Karpas-422 (cell line): Measurements from ENCODE around the gene NCOR2. TPM values are rescaled to one million over a fixed set of nuclear protein-coding genes. Genes with fewer than 3 reads are reported as not detected.
A peak's percentile ranks its signal among the peaks of the same experiment; 100 is the strongest.

Experiments used
- DNase-seq: peaks from one replicate; pipeline ENCODE4 v3.0.0-alpha.2; 2015
- H2AFZ ChIP-seq: fragments of 200-600 bp; sonication (generic); 2 replicates; pipeline ENCODE4 v1.6.1; 2014; ENCODE audit warnings: antibody characterized with exemption, low read length, mixed read lengths
- H3K27ac ChIP-seq: fragments of 200-600 bp; sonication (generic); 2 replicates; pipeline ENCODE4 v1.5.1; 2014; ENCODE audit warnings: mild to moderate bottlenecking, low read length, moderate library complexity
- H3K27me3 ChIP-seq: fragments of 200-600 bp; sonication (generic); 2 replicates; pipeline ENCODE4 v1.6.1; 2014; ENCODE audit warnings: low read length, mixed read lengths
- H3K36me3 ChIP-seq: fragments of 200-600 bp; sonication (generic); 2 replicates; pipeline ENCODE4 v1.6.1; 2014; ENCODE audit warnings: low read length, mixed read lengths; ENCODE audit not compliant: insufficient read depth
- H3K4me1 ChIP-seq: fragments of 200-600 bp; sonication (generic); 2 replicates; pipeline ENCODE4 v1.6.1; 2014; ENCODE audit warnings: mild to moderate bottlenecking, low read length, mixed read lengths
- H3K4me2 ChIP-seq: fragments of 200-600 bp; sonication (generic); 2 replicates; pipeline ENCODE4 v1.6.1; 2014; ENCODE audit warnings: low read length, low read depth, mild to moderate bottlenecking; ENCODE audit not compliant: poor library complexity, severe bottlenecking
- H3K4me3 ChIP-seq: fragments of 200-600 bp; sonication (generic); 2 replicates; pipeline ENCODE4 v1.5.1; 2014; ENCODE audit warnings: mild to moderate bottlenecking, antibody characterized with exemption, low read length, mixed read lengths
- H3K79me2 ChIP-seq: fragments of 200-600 bp; sonication (generic); 2 replicates; pipeline ENCODE4 v1.6.1; 2014; ENCODE audit warnings: mild to moderate bottlenecking, low read length, mixed read lengths
- H3K9ac ChIP-seq: fragments of 200-600 bp; sonication (generic); 2 replicates; pipeline ENCODE4 v1.6.0; 2014; ENCODE audit warnings: low read length
- H3K9me2 ChIP-seq: fragments of 200-600 bp; sonication (generic), shearing (Covaris generic); replicated peaks from 2 replicates; pipeline ENCODE4 v1.6.0; 2014; ENCODE audit warnings: mild to moderate bottlenecking, low read length, moderate library complexity; ENCODE audit not compliant: insufficient read depth
- H3K9me3 ChIP-seq: fragments of 300-700, 200-600 bp; sonication (generic); 2 replicates; pipeline ENCODE4 v1.6.1; 2014; ENCODE audit warnings: low read length, mixed read lengths
- H4K20me1 ChIP-seq: fragments of 200-600 bp; sonication (generic); 2 replicates; pipeline ENCODE4 v1.6.1; 2014; ENCODE audit warnings: mild to moderate bottlenecking, antibody characterized with exemption, low read length, low read depth; ENCODE audit not compliant: insufficient read depth
- total RNA-seq: library from RNA; depleted of rRNA; stranded (reverse); fragments of >200 nt; shearing (Covaris generic); gene quantifications from 2 replicates; pipeline ENCODE4 v1.2.3, GENCODE V29; 2014; ENCODE audit warnings: low replicate concordance

The NCOR2 gene
- total RNA-seq, 1 experiment from 2014 or later = 36.8 TPM

DNA sequence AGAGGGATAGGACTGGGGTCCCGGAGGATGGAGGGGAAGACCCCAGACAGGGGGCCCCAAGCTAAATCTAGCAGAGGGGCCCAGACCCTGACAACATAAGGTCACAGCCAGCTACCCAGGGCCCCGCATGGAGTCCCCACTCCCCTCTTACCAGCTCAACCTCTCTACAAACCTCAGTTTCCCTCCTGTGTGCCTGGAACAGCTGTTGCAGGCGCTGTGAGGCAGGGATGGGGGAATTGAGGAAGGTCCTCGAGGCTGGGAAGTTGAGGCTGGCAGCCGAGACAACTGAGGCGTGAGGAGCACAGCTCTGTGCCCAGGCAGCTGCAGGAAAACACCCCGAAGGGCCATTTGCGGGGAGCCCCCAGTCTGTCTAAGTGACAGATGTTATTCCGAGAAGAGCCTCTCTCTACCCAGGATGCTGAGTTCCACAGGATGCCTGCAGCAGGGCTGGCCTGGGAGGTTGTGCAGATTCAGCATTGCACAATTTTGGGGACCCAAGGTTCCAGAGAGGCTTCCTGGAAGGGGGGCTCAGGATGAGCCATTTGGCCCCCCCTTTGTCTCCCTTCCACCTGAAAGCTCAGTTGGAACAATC lies 42.7 kb upstream of the NCOR2 start:
- Histone ChIP-seq H3K4me1 (peaks cover 29% of the 10 kb centered on the region), H3K36me3 (no peaks in the 10 kb centered on the region), H3K9ac (no peak overlapping the region), H3K4me2 (no peak overlapping the region), H3K79me2 (no peaks in the 10 kb centered on the region), H2AFZ (no peak overlapping the region), H4K20me1 (no peaks in the 10 kb centered on the region), H3K27me3 (no peaks in the 10 kb centered on the region), H3K27ac (no peak overlapping the region), H3K9me2 (no peaks in the 10 kb centered on the region), H3K4me3 (no peak overlapping the region), H3K9me3 (no peaks in the 10 kb centered on the region)
- no peak for DNase-seq

DNA sequence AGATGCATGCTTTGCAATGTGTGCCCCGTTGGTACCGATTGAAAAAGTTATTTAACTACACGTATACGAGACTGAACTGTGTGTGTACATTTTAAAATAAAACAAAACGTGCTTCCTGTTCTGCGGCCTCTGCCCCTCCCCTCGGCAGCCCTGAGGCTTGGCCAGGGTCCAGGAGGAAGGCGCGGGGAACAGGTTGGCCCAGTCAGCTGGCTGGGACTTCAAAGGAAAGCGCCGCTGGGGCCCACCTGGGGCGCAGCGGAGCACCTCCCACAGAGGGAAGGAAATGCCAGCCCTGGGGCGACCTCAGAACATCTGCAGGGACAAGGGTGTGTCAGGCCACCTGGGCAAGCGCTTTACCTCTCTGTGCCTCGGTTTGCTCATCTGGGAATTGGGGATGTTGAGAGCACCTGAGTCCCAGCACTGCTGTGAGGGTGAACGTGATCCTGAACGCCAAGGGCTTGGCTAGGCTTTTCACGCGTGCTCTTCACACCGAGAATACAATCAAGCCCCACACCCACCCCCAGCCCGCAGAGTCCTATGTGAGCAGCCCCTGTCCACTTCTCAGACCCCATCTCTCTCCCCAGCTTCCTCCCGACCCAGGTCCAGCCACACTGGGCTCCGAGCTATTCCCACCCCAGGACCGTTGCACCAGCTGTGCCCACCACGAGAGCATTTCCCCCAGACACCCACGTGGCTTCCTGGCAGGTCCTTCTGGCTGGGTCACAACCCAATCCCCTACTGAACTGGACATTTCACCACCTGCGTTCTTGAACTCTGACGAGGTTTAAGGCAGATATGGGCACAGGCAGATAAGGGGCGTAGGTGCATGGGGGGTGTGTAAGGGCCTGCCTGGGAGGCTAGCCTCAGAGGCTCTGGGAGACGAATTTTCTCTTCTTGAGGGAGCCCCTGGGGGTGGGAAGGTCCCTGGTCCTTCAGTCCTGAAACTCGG lies 41.9 kb upstream of the NCOR2 start:
- peak overlapping the region; percentile 33; the same call in 1 of the 2 replicates for H3K27ac ChIP-seq
- H3K4me1 ChIP-seq = peaks cover 29% of the 10 kb centered on the region
- no peaks in the 10 kb centered on the region for H4K20me1 ChIP-seq
- DNase-seq = peak; percentile 92
- no peaks in the 10 kb centered on the region for H3K79me2 ChIP-seq
- H3K27me3 ChIP-seq = no peaks in the 10 kb centered on the region
- H3K9ac ChIP-seq = peak overlapping the region; percentile 48
- H2AFZ ChIP-seq = peak overlapping the region; percentile 75
- no peaks in the 10 kb centered on the region for H3K9me3 ChIP-seq
- no peaks in the 10 kb centered on the region for H3K9me2 ChIP-seq
- peak overlapping the region; percentile 15; the same call in 1 of the 2 replicates for H3K4me3 ChIP-seq
- H3K4me2 ChIP-seq = peak overlapping the region; percentile 62
- H3K36me3 ChIP-seq = no peaks in the 10 kb centered on the region

DNA sequence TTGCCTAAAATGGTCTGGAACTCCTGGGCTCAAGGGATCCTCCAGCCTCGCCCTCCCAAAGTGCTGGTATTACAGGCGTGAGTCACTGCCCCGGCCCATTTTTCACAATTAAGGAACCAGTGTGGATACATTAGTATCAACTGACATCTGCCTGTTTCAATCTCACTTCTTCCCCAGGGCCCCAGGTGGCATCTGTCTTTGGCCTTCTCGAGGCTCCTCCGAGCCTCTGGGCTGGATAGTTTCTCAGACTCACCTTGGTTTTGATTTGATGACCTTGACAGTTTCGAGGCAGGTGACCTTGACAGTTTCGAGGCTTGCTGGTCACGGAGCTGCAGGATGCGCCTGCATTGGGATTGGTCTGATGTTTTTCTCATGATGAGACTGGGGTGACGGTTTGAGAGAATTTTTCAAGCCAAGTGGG lies 41.0 kb upstream of the NCOR2 start:
- peak overlapping the region; percentile 48 for H3K9ac ChIP-seq
- peak; percentile 62 for DNase-seq
- peak overlapping the region; percentile 15; the same call in 1 of the 2 replicates for H3K4me3 ChIP-seq
- peaks cover 28% of the 10 kb centered on the region for H3K4me1 ChIP-seq
- H3K36me3 ChIP-seq = no peaks in the 10 kb centered on the region
- H2AFZ ChIP-seq = peak overlapping the region; percentile 75
- H3K4me2 ChIP-seq = peak overlapping the region; percentile 62
- no peaks in the 10 kb centered on the region for H4K20me1 ChIP-seq
- peak overlapping the region; percentile 33; the same call in 1 of the 2 replicates for H3K27ac ChIP-seq
- no peaks in the 10 kb centered on the region for H3K79me2 ChIP-seq
- H3K9me2 ChIP-seq = no peaks in the 10 kb centered on the region
- no peaks in the 10 kb centered on the region for H3K27me3 ChIP-seq
- no peaks in the 10 kb centered on the region for H3K9me3 ChIP-seq

DNA sequence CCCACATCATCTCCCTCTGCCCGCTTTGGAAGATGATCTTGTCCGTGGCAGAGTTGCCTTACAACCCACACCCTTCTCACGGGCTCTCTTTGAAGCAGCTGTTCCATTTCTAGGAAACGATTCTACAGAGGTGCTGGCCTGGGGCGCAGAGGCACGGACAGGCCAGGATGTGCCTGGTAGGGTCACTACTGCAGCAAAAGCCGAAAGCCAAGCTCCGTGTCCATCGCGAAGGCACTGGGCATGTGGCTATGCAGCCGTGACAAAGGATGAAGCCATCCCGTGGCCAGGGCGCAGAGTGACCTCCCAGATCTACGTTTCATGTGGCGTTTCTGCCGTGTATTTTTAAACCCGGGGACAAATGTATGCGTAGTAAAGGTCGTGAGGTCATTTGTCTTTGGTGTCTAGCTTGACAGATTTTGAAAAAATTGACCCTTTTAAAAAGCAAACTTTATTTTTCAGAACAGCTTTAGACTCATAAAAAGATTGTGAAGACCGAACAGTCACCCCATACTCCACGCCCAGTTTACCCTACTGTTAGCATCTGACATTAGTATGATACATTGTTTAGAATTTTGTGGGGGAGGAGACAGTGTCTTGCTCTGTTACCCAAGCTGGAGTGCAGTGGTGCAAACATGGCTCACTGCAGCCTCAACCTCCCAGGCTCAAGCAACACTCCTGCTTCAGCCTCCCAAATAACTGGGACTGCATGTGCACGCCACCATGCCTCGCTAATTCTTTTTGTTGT lies 40.4 kb upstream of the NCOR2 start:
- H3K27ac ChIP-seq = no peak overlapping the region
- no peaks in the 10 kb centered on the region for H3K36me3 ChIP-seq
- no peak overlapping the region for H3K9ac ChIP-seq
- H3K9me3 ChIP-seq = no peaks in the 10 kb centered on the region
- no peak overlapping the region for H3K4me2 ChIP-seq
- H3K79me2 ChIP-seq = no peaks in the 10 kb centered on the region
- H3K4me3 ChIP-seq = no peak overlapping the region
- H2AFZ ChIP-seq = no peak overlapping the region
- no peaks in the 10 kb centered on the region for H3K27me3 ChIP-seq
- no peaks in the 10 kb centered on the region for H4K20me1 ChIP-seq
- peaks cover 25% of the 10 kb centered on the region for H3K4me1 ChIP-seq
- no peaks in the 10 kb centered on the region for H3K9me2 ChIP-seq
- no peak for DNase-seq

GRCh38 chr12:124605883-124606774 lies 38.7 kb upstream of the NCOR2 start:
- Histone ChIP-seq H3K4me3 (no peak overlapping the region), H3K9me3 (no peaks in the 10 kb centered on the region), H3K4me1 (peaks cover 25% of the 10 kb centered on the region), H3K4me2 (no peak overlapping the region), H3K27me3 (no peaks in the 10 kb centered on the region), H2AFZ (no peak overlapping the region), H3K9me2 (no peaks in the 10 kb centered on the region), H4K20me1 (no peaks in the 10 kb centered on the region), H3K79me2 (no peaks in the 10 kb centered on the region), H3K27ac (no peak overlapping the region), H3K9ac (no peak overlapping the region), H3K36me3 (no peaks in the 10 kb centered on the region)
- DNase-seq = no peak

GRCh38 chr12:124605150-124605882 lies 37.9 kb upstream of the NCOR2 start:
- H3K4me3 ChIP-seq = no peak overlapping the region
- DNase-seq = no peak
- no peaks in the 10 kb centered on the region for H3K9me3 ChIP-seq
- H2AFZ ChIP-seq = no peak overlapping the region
- H4K20me1 ChIP-seq = no peaks in the 10 kb centered on the region
- H3K9ac ChIP-seq = no peak overlapping the region
- H3K79me2 ChIP-seq = no peaks in the 10 kb centered on the region
- no peaks in the 10 kb centered on the region for H3K9me2 ChIP-seq
- peaks cover 23% of the 10 kb centered on the region for H3K4me1 ChIP-seq
- no peaks in the 10 kb centered on the region for H3K36me3 ChIP-seq
- H3K27ac ChIP-seq = no peak overlapping the region
- H3K4me2 ChIP-seq = no peak overlapping the region
- no peaks in the 10 kb centered on the region for H3K27me3 ChIP-seq

DNA sequence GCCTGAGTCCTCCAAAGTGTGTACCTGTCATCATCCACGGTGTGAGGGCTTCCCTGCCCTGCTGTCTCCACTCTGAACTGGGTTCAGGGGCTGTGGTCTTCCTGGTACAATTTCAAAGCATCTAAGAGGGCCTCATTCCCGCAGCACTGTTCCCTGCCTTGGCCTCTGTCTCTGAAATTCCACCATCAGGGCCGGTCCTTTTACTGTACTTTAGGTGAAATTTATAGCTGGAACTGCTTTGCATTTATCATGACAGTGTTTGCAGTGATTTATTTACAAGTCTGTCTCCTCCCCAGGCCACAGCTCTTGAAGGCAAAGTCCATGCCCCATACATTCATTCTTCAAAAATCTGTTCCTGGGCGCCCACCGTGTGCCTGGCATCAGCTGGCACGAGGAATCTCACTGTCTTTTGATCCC lies 36.9 kb upstream of the NCOR2 start:
- Histone ChIP-seq H3K4me1 (peaks cover 13% of the 10 kb centered on the region), H3K27me3 (no peaks in the 10 kb centered on the region), H3K36me3 (no peaks in the 10 kb centered on the region), H3K9me2 (no peaks in the 10 kb centered on the region), H3K4me3 (no peak overlapping the region), H2AFZ (no peak overlapping the region), H4K20me1 (no peaks in the 10 kb centered on the region), H3K9ac (no peak overlapping the region), H3K27ac (no peak overlapping the region), H3K9me3 (no peaks in the 10 kb centered on the region), H3K79me2 (no peaks in the 10 kb centered on the region), H3K4me2 (no peak overlapping the region)
- DNase-seq = no peak
